Choroid plexus epithelial cell (primary cell): ENCODE measurements around the gene RAB29.

Source experiments
- DNase-seq: peaks from one replicate; pipeline ENCODE4 v3.0.0-alpha.2; 2010; ENCODE audit warnings: low read depth
- H3K4me3 ChIP-seq: 2 replicates; pipeline ENCODE4 v1.5.1; 2011; ENCODE audit warnings: low read depth, mild to moderate bottlenecking, control low read depth, low read length, moderate library complexity
- CTCF ChIP-seq: conservative IDR thresholded peaks from 2 replicates; pipeline ENCODE4 v1.5.1; 2011; ENCODE audit warnings: low read depth, mild to moderate bottlenecking, control low read depth, inconsistent platforms, low read length, moderate library complexity

Gene RAB29

GRCh38 chr1:205786601-205787000 is 11.3 kb upstream of the RAB29 start:
- no peak overlapping the region for H3K4me3 ChIP-seq
- TF ChIP-seq CTCF = no peak
- DNase-seq = no peak

- TF ChIP-seq CTCF = no peak
- no peak for DNase-seq
Measured at GRCh38 chr1:205785446-205785845, 10.2 kb upstream of the RAB29 start.

GRCh38 chr1:205783904-205784303 is 8.6 kb upstream of the RAB29 start:
- peak; percentile 27 for DNase-seq
- TF ChIP-seq CTCF = no peak
- no peak overlapping the region for H3K4me3 ChIP-seq

More at GRCh38 chr1:205785446-205785845, 10.2 kb upstream of the RAB29 start:
- H3K4me3 ChIP-seq = no peak overlapping the region

- no peak overlapping the region for H3K4me3 ChIP-seq
- no peak for DNase-seq
- no peak for TF ChIP-seq CTCF
Measured at GRCh38 chr1:205783433-205783795, 8.1 kb upstream of the RAB29 start.

- TF ChIP-seq CTCF = no peak
- no peak overlapping the region for H3K4me3 ChIP-seq
- no peak for DNase-seq
Measured at GRCh38 chr1:205782627-205783432, 7.5 kb upstream of the RAB29 start.

- no peak for DNase-seq
- TF ChIP-seq CTCF = no peak
- H3K4me3 ChIP-seq = no peak overlapping the region
Measured at GRCh38 chr1:205780335-205780734, 5.1 kb upstream of the RAB29 start.

GRCh38 chr1:205777994-205778393 is 2.7 kb upstream of the RAB29 start:
- H3K4me3 ChIP-seq = no peak overlapping the region
- no peak for TF ChIP-seq CTCF
- no peak for DNase-seq
